Smooth muscle cell (in vitro differentiated cells): ENCODE measurements around the gene LRRC72. TPM values are rescaled to one million over a fixed set of nuclear protein-coding genes. Genes with fewer than 3 reads are reported as not detected.

Experiments
- DNase-seq: peaks from one replicate; lab custom pipeline; 2025; ENCODE audit not compliant: unreplicated experiment; lab: John Stamatoyannopoulos, UW
- H2AFZ ChIP-seq: fragments of 200-600 bp; sonication (generic); 2 replicates; pipeline ENCODE4 v1.6.0; 2016; ENCODE audit warnings: antibody characterized with exemption, low read depth, mild to moderate bottlenecking
- H3F3A ChIP-seq: fragments of 200-600 bp; sonication (generic); 2 replicates; pipeline ENCODE4 v1.6.0; 2017; ENCODE audit warnings: antibody characterized with exemption, low read depth
- H3K27ac ChIP-seq: fragments of 200-600 bp; sonication (generic); 2 replicates; pipeline ENCODE4 v1.5.1; 2016; ENCODE audit warnings: low read depth, mild to moderate bottlenecking
- H3K27me3 ChIP-seq: fragments of 200-600 bp; sonication (generic); 2 replicates; pipeline ENCODE4 v1.6.1; 2016; ENCODE audit warnings: low read depth, mild to moderate bottlenecking
- H3K36me3 ChIP-seq: fragments of 200-600 bp; sonication (generic); 2 replicates; pipeline ENCODE4 v1.5.1; 2016; ENCODE audit warnings: low read depth
- H3K4me1 ChIP-seq: fragments of 200-600 bp; sonication (generic); 2 replicates; pipeline ENCODE4 v1.5.1; 2016; ENCODE audit warnings: low read depth
- H3K4me2 ChIP-seq: fragments of 200-600 bp; sonication (generic); 2 replicates; pipeline ENCODE4 v1.6.0; 2016; ENCODE audit warnings: mild to moderate bottlenecking
- H3K4me3 ChIP-seq: fragments of 200-600 bp; sonication (generic); 2 replicates; pipeline ENCODE4 v1.5.1; 2016; ENCODE audit warnings: mild to moderate bottlenecking
- H3K79me2 ChIP-seq: fragments of 200-600 bp; sonication (generic); 2 replicates; pipeline ENCODE4 v1.6.0; 2016; ENCODE audit warnings: low read depth, mild to moderate bottlenecking
- H3K9ac ChIP-seq: fragments of 200-600 bp; sonication (generic); 2 replicates; pipeline ENCODE4 v1.6.0; 2016; ENCODE audit warnings: low read depth
- H3K9me3 ChIP-seq: fragments of 200-600 bp; sonication (generic); replicated peaks from 2 replicates; pipeline ENCODE4 v1.5.1; 2016; ENCODE audit warnings: low read depth
- H4K20me1 ChIP-seq: fragments of 200-600 bp; sonication (generic); 2 replicates; pipeline ENCODE4 v1.6.0; 2016; ENCODE audit warnings: low read depth
- CTCF ChIP-seq: fragments of 200-600 bp; sonication (generic); IDR thresholded peaks from 2 replicates; pipeline ENCODE4 v1.5.1; 2017; ENCODE audit warnings: borderline replicate concordance, mild to moderate bottlenecking, antibody characterized with exemption; ENCODE audit not compliant: insufficient read depth, poor library complexity, severe bottlenecking
- whole genome bisulfite sequencing: methylation state at CpG from one replicate; pipeline ENCODE4 v1.1.7; 2016; ENCODE audit warnings: low lambda C conversion rate; 5-methylcytosine and 5-hydroxymethylcytosine counted together
- polyA plus RNA-seq: library from polyadenylated mRNA; unstranded; fragments of >200 nt; fragmentation: Nextera tagmentation; extraction: Ambion mirVana; gene quantifications from 2 replicates; pipeline ENCODE4 v1.2.1, GENCODE V29; 2016
- total RNA-seq: library from RNA; depleted of rRNA; stranded (reverse); fragments of >200 nt; gene quantifications from 2 replicates; pipeline ENCODE4 v1.2.3, GENCODE V29; 2014

The LRRC72 gene
- total and polyA plus RNA-seq, 2 experiments from 2014 or later, result not detected

GRCh38 chr7:16598015-16598414 lies 71.4 kb downstream of the LRRC72 start:
- no peak overlapping the region for H3K27ac ChIP-seq
- H3K4me1 ChIP-seq, result peaks cover 26% of the 10 kb centered on the region
- H4K20me1 ChIP-seq, result no peaks in the 10 kb centered on the region
- WGBS, result 50% methylated on average over 4 of the region's 4 CpGs
- H3K9ac ChIP-seq, result no peak overlapping the region
- H3K4me3 ChIP-seq, result no peak overlapping the region
- TF ChIP-seq CTCF, result no peak
- H3K79me2 ChIP-seq, result no peaks in the 10 kb centered on the region
- H3K4me2 ChIP-seq, result no peak overlapping the region
- no peaks in the 10 kb centered on the region for H3K27me3 ChIP-seq
- DNase-seq, result no peak
- no peak overlapping the region for H2AFZ ChIP-seq
- H3K9me3 ChIP-seq, result no peaks in the 10 kb centered on the region
- H3K36me3 ChIP-seq, result peaks cover 4% of the 10 kb centered on the region
- peaks cover 4% of the 10 kb centered on the region for H3F3A ChIP-seq

GRCh38 chr7:16599860-16600259 lies 73.2 kb downstream of the LRRC72 start:
- Histone ChIP-seq H3K36me3 (peaks cover 7% of the 10 kb centered on the region), H3K4me1 (peaks cover 26% of the 10 kb centered on the region), H3K79me2 (no peaks in the 10 kb centered on the region), H3K4me3 (no peak overlapping the region), H3K27me3 (no peaks in the 10 kb centered on the region), H3F3A (no peaks in the 10 kb centered on the region), H2AFZ (no peak overlapping the region), H4K20me1 (no peaks in the 10 kb centered on the region), H3K27ac (no peak overlapping the region), H3K9me3 (no peaks in the 10 kb centered on the region), H3K9ac (no peak overlapping the region), H3K4me2 (no peak overlapping the region)
- no peak for DNase-seq
- WGBS, result 83% methylated on average over 7 of the region's 7 CpGs
- no peak for TF ChIP-seq CTCF

GRCh38 chr7:16603633-16604032 lies 77.0 kb downstream of the LRRC72 start:
- Histone ChIP-seq H3K9me3 (no peaks in the 10 kb centered on the region), H4K20me1 (no peaks in the 10 kb centered on the region), H3K4me3 (no peak overlapping the region), H3K79me2 (no peaks in the 10 kb centered on the region), H3K4me1 (peaks cover under 1% of the 10 kb centered on the region), H2AFZ (no peak overlapping the region), H3K27ac (no peak overlapping the region), H3K27me3 (no peaks in the 10 kb centered on the region), H3K9ac (no peak overlapping the region), H3K4me2 (no peak overlapping the region), H3F3A (no peaks in the 10 kb centered on the region), H3K36me3 (peaks cover 14% of the 10 kb centered on the region)
- TF ChIP-seq CTCF, result no peak
- no peak for DNase-seq

- H3F3A ChIP-seq, result no peaks in the 10 kb centered on the region
- H4K20me1 ChIP-seq, result no peaks in the 10 kb centered on the region
- no peak overlapping the region for H3K4me3 ChIP-seq
- H3K79me2 ChIP-seq, result no peaks in the 10 kb centered on the region
- H3K4me1 ChIP-seq, result no peaks in the 10 kb centered on the region
- H3K9me3 ChIP-seq, result no peaks in the 10 kb centered on the region
- no peak overlapping the region for H2AFZ ChIP-seq
- H3K4me2 ChIP-seq, result no peak overlapping the region
- peak; percentile 7 for TF ChIP-seq CTCF
- H3K27me3 ChIP-seq, result no peaks in the 10 kb centered on the region
- no peak overlapping the region for H3K9ac ChIP-seq
- no peak overlapping the region for H3K27ac ChIP-seq
- peaks cover 14% of the 10 kb centered on the region for H3K36me3 ChIP-seq
- no peak for DNase-seq
- 98% methylated on average over 3 of the region's 3 CpGs for WGBS
Observed at GRCh38 chr7:16604054-16604453, 77.4 kb downstream of the LRRC72 start.
